Measurements from ENCODE around the gene KIAA0232. TPM values are rescaled to one million over a fixed set of nuclear protein-coding genes. Genes with fewer than 3 reads are reported as not detected.

KIAA0232 gene
- total RNA-seq, 1 experiment from 2014 or later, result 10.9 TPM

DNA sequence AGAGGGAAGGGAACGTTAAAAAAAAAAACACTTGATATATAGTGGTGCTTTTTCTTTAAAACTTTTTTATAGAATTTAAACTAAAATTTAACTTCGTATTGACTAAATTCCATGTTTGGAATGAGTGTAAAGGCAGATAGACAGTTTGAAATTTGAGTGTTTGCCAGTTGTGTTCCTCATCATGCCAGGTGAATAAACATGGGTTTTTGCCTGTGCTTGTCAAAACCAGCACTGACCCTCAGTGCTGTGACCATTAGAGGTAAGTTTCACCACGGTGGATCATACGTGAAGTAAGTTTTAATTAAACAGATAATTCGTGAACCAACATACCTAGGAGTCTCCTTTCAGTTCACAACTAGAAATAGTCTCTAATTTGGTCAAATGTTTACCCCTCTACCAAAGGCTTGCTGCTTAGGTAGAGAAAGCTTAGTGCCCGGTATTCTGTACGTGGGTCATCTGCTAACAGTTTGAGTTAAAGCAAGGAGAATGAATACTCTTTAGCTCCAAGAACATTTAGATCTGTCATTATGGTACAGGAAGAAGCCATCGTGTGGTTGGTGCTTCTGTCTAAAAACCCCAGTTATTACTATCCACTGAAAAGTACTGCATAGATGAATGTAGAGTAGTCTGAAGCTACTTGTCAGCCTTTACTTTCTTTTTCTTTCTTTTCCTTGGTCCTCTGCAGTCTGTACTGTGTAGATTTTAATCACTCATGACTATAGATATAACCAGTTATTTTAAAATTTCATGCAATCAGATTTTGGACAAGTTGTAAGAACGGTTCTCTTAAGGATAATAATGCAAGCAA is 32.7 kb downstream of the KIAA0232 start:
- Histone ChIP-seq H3K4me2 (ENCODE audit: low read depth, low read length, poor library complexity, severe bottlenecking) (no peak overlapping the region), H3K27ac (ENCODE audit: low read length) (no peak overlapping the region), H4K20me1 (ENCODE audit: insufficient read depth, low read depth, low read length) (no peaks in the 10 kb centered on the region), H2AFZ (ENCODE audit: low read length) (no peak overlapping the region), H3K27me3 (ENCODE audit: low read length) (no peaks in the 10 kb centered on the region), H3K4me3 (ENCODE audit: low read length) (no peak overlapping the region), H3K9me2 (replicated peaks; ENCODE audit: insufficient read depth, low read length) (no peaks in the 10 kb centered on the region), H3K9ac (ENCODE audit: low read length) (no peak overlapping the region), H3K36me3 (ENCODE audit: insufficient read depth, low read length) (peaks cover 21% of the 10 kb centered on the region), H3K79me2 (ENCODE audit: low read length) (peaks cover 97% of the 10 kb centered on the region), H3K4me1 (ENCODE audit: low read length) (peaks cover 23% of the 10 kb centered on the region), H3K9me3 (ENCODE audit: low read length) (peaks cover 14% of the 10 kb centered on the region)
- DNase-seq, result no peak

DNA sequence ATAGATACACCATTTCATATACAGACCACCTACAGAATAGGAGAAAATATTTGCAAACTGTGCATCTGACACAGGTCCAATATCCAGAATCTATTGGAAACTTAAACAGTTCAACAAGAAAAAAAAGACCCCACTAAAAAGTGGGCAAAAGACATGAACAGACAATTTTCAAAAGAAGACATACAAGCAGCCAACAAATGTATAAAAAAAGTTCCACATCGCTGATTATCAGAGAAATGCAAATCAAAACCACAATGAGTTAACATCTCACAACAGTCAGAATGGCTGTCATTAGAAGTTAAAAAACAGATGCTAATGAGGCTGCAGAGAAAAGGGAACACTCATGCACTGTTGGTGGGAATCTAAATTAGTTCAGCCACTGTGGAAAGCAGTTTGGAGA is 36.8 kb downstream of the KIAA0232 start:
- Histone ChIP-seq H3K4me3 (ENCODE audit: low read length) (no peak overlapping the region), H3K9me3 (ENCODE audit: low read length) (peaks cover 16% of the 10 kb centered on the region), H4K20me1 (ENCODE audit: insufficient read depth, low read depth, low read length) (no peaks in the 10 kb centered on the region), H3K27ac (ENCODE audit: low read length) (no peak overlapping the region), H3K4me1 (ENCODE audit: low read length) (peaks cover under 1% of the 10 kb centered on the region; the same call in 1 of the 2 replicates), H3K9ac (ENCODE audit: low read length) (no peak overlapping the region), H2AFZ (ENCODE audit: low read length) (no peak overlapping the region), H3K79me2 (ENCODE audit: low read length) (peaks cover 90% of the 10 kb centered on the region), H3K4me2 (ENCODE audit: low read depth, low read length, poor library complexity, severe bottlenecking) (no peak overlapping the region), H3K36me3 (ENCODE audit: insufficient read depth, low read length) (peaks cover 22% of the 10 kb centered on the region), H3K27me3 (ENCODE audit: low read length) (no peaks in the 10 kb centered on the region), H3K9me2 (replicated peaks; ENCODE audit: insufficient read depth, low read length) (no peaks in the 10 kb centered on the region)
- DNase-seq, result no peak

DNA sequence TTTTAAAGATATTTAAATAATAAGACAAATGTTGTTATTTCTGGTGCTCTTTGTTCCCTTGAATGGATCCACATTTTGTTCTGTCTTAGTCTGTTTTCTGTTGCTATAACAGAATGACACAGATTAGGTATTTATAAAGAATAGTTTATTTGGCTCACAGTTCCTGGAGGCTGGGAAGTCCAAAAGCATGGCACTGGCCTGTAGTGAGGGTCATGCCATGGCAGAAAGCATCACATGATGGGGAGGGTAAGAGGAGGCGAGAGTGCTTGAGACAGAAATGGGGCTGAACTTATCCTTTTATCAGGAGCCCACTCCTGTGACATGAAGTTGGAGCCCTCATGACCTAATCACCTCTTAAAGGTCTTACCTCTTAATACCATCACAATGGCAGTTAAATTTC is 38.2 kb downstream of the KIAA0232 start:
- Histone ChIP-seq H4K20me1 (ENCODE audit: insufficient read depth, low read depth, low read length) (no peaks in the 10 kb centered on the region), H3K79me2 (ENCODE audit: low read length) (peaks cover 89% of the 10 kb centered on the region), H3K27ac (ENCODE audit: low read length) (no peak overlapping the region)

DNA sequence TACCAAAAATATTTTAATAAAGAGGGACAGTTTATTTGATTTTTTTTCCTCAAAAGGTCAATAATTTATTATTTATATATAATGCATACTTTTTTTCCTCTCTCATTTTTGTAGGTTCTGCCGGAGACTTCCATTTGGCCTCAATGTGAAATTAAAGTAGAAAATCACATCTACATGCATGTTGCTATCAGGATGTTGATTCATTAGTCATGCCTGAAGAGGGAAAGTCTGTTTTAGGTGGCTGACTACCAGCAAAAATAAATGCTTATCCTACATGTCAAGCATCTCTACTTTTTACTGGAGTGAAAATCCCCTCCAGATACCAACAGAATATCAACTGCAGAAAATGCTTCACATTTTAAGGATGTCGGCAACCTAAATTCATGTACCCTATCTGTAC is 41.5 kb downstream of the KIAA0232 start:
- no peak overlapping the region for H3K4me2 ChIP-seq (ENCODE audit: low read depth, low read length, poor library complexity, severe bottlenecking)
- peaks cover 16% of the 10 kb centered on the region; the same call in 1 of the 2 replicates for H3K36me3 ChIP-seq (ENCODE audit: insufficient read depth, low read length)
- no peak overlapping the region for H3K9ac ChIP-seq (ENCODE audit: low read length)
- no peak overlapping the region for H3K27ac ChIP-seq (ENCODE audit: low read length)
- H3K4me3 ChIP-seq (ENCODE audit: low read length), result no peak overlapping the region
- H3K4me1 ChIP-seq (ENCODE audit: low read length), result no peaks in the 10 kb centered on the region
- DNase-seq, result no peak
- no peak overlapping the region for H2AFZ ChIP-seq (ENCODE audit: low read length)
- no peaks in the 10 kb centered on the region for H4K20me1 ChIP-seq (ENCODE audit: insufficient read depth, low read depth, low read length)
- H3K9me2 ChIP-seq (replicated peaks; ENCODE audit: insufficient read depth, low read length), result no peaks in the 10 kb centered on the region
- peaks cover 5% of the 10 kb centered on the region for H3K9me3 ChIP-seq (ENCODE audit: low read length)
- H3K79me2 ChIP-seq (ENCODE audit: low read length), result peaks cover 86% of the 10 kb centered on the region
- no peaks in the 10 kb centered on the region for H3K27me3 ChIP-seq (ENCODE audit: low read length)

More for the DNA sequence above, 38.2 kb downstream of the KIAA0232 start:
- H3K36me3 ChIP-seq (ENCODE audit: insufficient read depth, low read length), result peaks cover 27% of the 10 kb centered on the region
- peaks cover 13% of the 10 kb centered on the region for H3K9me3 ChIP-seq (ENCODE audit: low read length)
- H3K4me2 ChIP-seq (ENCODE audit: low read depth, low read length, poor library complexity, severe bottlenecking), result no peak overlapping the region
- no peaks in the 10 kb centered on the region for H3K9me2 ChIP-seq (replicated peaks; ENCODE audit: insufficient read depth, low read length)
- no peak overlapping the region for H3K4me3 ChIP-seq (ENCODE audit: low read length)
- no peak overlapping the region for H3K9ac ChIP-seq (ENCODE audit: low read length)
- H3K27me3 ChIP-seq (ENCODE audit: low read length), result no peaks in the 10 kb centered on the region
- H3K4me1 ChIP-seq (ENCODE audit: low read length), result no peaks in the 10 kb centered on the region
- DNase-seq, result no peak
- no peak overlapping the region for H2AFZ ChIP-seq (ENCODE audit: low read length)

DNA sequence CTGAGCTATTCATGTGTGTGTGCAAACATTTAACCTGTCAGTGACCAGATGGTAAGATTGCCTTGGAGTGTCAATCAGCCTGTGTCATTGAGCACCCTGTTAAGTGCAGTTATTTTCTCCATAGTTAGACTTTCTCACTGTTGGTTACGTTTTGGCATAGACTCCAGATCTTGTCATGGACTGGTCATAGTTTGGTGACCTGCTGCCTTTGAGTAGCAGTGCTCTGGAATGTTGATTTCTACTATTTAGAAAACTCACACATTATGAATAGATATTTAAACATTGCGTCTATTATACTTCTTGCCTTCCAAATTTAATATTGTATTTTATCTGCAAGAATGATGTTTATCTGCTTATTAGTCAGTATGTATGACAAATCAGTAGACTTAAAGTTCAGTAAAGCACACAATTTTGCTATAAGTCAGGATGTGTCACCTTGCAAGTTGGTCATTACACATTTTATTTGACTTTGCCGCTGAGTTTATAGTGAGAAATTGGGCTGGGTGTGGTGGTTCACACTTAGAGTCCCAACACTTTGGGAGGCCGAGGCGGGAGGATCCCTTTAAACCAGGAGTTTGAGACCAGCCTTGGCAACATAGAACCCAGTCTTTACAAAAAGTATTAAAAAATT is 42.4 kb downstream of the KIAA0232 start:
- H3K4me2 ChIP-seq (ENCODE audit: low read depth, low read length, poor library complexity, severe bottlenecking), result no peak overlapping the region
- no peaks in the 10 kb centered on the region for H3K4me1 ChIP-seq (ENCODE audit: low read length)
- no peaks in the 10 kb centered on the region for H3K27me3 ChIP-seq (ENCODE audit: low read length)
- H3K79me2 ChIP-seq (ENCODE audit: low read length), result peaks cover 86% of the 10 kb centered on the region
- no peak for DNase-seq
- H3K9me2 ChIP-seq (replicated peaks; ENCODE audit: insufficient read depth, low read length), result no peaks in the 10 kb centered on the region
- 0 out of 2 replicates have a peak, but pooled peaks cover 2% of the 10 kb centered on the region for H3K9me3 ChIP-seq (ENCODE audit: low read length)
- no peak overlapping the region for H3K4me3 ChIP-seq (ENCODE audit: low read length)
- H3K9ac ChIP-seq (ENCODE audit: low read length), result no peak overlapping the region
- peaks cover 16% of the 10 kb centered on the region; the same call in 1 of the 2 replicates for H3K36me3 ChIP-seq (ENCODE audit: insufficient read depth, low read length)
- no peak overlapping the region for H3K27ac ChIP-seq (ENCODE audit: low read length)
- H4K20me1 ChIP-seq (ENCODE audit: insufficient read depth, low read depth, low read length), result no peaks in the 10 kb centered on the region
- no peak overlapping the region for H2AFZ ChIP-seq (ENCODE audit: low read length)

DNA sequence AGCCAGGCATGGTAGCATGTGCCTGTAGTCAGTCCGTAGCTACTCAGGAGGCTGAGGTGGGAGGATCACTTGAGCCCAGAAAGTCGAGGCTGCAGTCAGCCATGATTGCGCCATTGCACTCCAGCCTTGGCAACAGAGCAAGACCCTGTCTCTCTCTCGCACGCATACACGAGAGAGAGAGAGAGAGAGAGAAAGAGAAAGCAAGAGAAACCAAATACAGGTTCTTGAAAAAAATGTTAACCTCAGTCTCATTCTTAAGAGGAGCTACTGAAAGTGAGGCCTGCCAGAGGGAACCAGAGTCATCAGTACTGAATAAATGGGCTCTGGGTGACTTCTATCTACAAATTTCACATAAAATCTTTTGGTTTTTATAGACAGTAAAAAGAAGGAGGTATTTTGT is 42.9 kb downstream of the KIAA0232 start:
- Histone ChIP-seq H3K27ac (ENCODE audit: low read length) (no peak overlapping the region), H3K4me3 (ENCODE audit: low read length) (no peak overlapping the region), H3K4me2 (ENCODE audit: low read depth, low read length, poor library complexity, severe bottlenecking) (no peak overlapping the region), H3K9me3 (ENCODE audit: low read length) (0 out of 2 replicates have a peak, but pooled peaks cover 2% of the 10 kb centered on the region), H3K4me1 (ENCODE audit: low read length) (no peaks in the 10 kb centered on the region), H4K20me1 (ENCODE audit: insufficient read depth, low read depth, low read length) (no peaks in the 10 kb centered on the region), H3K36me3 (ENCODE audit: insufficient read depth, low read length) (peaks cover 16% of the 10 kb centered on the region; the same call in 1 of the 2 replicates), H3K9ac (ENCODE audit: low read length) (no peak overlapping the region), H2AFZ (ENCODE audit: low read length) (no peak overlapping the region), H3K79me2 (ENCODE audit: low read length) (peaks cover 84% of the 10 kb centered on the region), H3K9me2 (replicated peaks; ENCODE audit: insufficient read depth, low read length) (no peaks in the 10 kb centered on the region), H3K27me3 (ENCODE audit: low read length) (no peaks in the 10 kb centered on the region)
- no peak for DNase-seq

DNA sequence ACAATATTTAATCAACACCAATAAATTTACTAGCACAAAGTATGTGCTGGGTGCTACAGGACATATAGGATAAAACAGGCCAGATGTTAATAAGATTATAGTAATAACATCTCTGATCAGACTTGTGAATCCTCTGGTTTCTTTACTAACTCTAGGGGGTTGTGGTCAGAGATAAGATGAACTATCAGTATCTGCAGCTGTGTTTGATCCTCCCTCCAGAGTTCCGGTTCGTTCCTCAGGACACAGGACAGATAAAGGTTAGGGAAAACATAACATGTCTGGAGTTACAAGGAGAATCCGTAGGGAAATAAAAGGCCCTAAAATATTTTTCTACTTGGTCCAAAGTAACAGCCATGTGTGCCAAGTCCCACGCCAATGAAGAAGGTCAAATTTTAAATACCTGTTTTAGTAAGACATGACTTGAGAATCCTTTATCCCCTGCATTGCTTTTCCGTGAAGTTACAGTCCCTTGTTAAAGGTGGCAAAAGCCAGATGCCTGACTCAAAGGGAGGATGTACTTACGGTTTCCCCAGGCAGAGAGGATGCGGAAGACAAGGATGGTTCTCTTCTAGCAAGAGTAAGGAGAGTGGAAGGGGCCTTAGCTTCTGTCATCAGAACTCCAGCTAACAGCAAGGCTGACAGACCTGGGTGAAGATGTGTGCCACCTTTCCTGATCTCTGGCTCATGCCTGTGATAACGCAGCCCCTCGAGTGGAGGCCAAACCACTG is 44.4 kb downstream of the KIAA0232 start:
- Histone ChIP-seq H3K4me3 (ENCODE audit: low read length) (no peak overlapping the region), H3K4me1 (ENCODE audit: low read length) (no peaks in the 10 kb centered on the region), H3K27ac (ENCODE audit: low read length) (no peak overlapping the region), H3K79me2 (ENCODE audit: low read length) (peaks cover 80% of the 10 kb centered on the region), H4K20me1 (ENCODE audit: insufficient read depth, low read depth, low read length) (no peaks in the 10 kb centered on the region), H3K9ac (ENCODE audit: low read length) (no peak overlapping the region), H3K27me3 (ENCODE audit: low read length) (no peaks in the 10 kb centered on the region), H2AFZ (ENCODE audit: low read length) (no peak overlapping the region), H3K36me3 (ENCODE audit: insufficient read depth, low read length) (peaks cover 22% of the 10 kb centered on the region; the same call in 1 of the 2 replicates), H3K9me3 (ENCODE audit: low read length) (no peaks in the 10 kb centered on the region), H3K9me2 (replicated peaks; ENCODE audit: insufficient read depth, low read length) (no peaks in the 10 kb centered on the region), H3K4me2 (ENCODE audit: low read depth, low read length, poor library complexity, severe bottlenecking) (no peak overlapping the region)
- no peak for DNase-seq

DNA sequence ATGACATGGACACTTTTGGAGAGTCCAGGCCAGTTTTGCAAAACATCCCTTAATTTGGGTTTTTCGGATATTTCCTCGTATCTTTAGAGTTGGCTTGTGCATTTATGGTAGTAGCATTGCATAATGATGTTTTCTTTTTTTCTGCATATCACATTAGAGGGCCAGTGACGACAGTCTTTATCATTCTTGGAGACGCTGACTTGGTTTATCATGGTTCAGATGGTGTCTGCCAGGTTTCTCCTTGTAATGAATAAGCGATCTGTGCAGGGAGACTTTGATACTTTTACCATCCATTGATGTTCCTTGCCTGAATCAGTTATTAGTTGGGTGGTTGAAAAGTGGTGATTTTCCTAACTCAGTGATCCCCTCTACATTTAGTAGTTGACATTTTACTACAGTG is 46.6 kb downstream of the KIAA0232 start:
- Histone ChIP-seq H3K27me3 (ENCODE audit: low read length) (no peaks in the 10 kb centered on the region), H3K9me2 (replicated peaks; ENCODE audit: insufficient read depth, low read length) (no peaks in the 10 kb centered on the region), H4K20me1 (ENCODE audit: insufficient read depth, low read depth, low read length) (no peaks in the 10 kb centered on the region), H3K36me3 (ENCODE audit: insufficient read depth, low read length) (peaks cover 22% of the 10 kb centered on the region; the same call in 1 of the 2 replicates), H3K4me3 (ENCODE audit: low read length) (no peak overlapping the region), H2AFZ (ENCODE audit: low read length) (no peak overlapping the region), H3K9ac (ENCODE audit: low read length) (no peak overlapping the region), H3K4me2 (ENCODE audit: low read depth, low read length, poor library complexity, severe bottlenecking) (no peak overlapping the region), H3K4me1 (ENCODE audit: low read length) (no peaks in the 10 kb centered on the region), H3K27ac (ENCODE audit: low read length) (no peak overlapping the region), H3K79me2 (ENCODE audit: low read length) (peaks cover 74% of the 10 kb centered on the region), H3K9me3 (ENCODE audit: low read length) (no peaks in the 10 kb centered on the region)
- no peak for DNase-seq

Data from Karpas-422 (cell line).